GM12865 (cell line): Measurements from ENCODE around the gene SYDE2.
A peak's percentile ranks its signal among the peaks of the same experiment; 100 is the strongest.

ENCODE experiments used
- DNase-seq: peaks from one replicate; pipeline ENCODE4 v3.0.0; 2010; ENCODE audit warnings: low read depth
- H3K4me3 ChIP-seq: 2 replicates; pipeline ENCODE4 v1.5.1; 2011; ENCODE audit warnings: mild to moderate bottlenecking, low read depth, low read length, control low read depth
- TF ChIP-seq, protein P1 (sequence below): IDR thresholded peaks from 2 replicates; pipeline ENCODE4 v1.5.1; 2011; ENCODE audit warnings: low read length, control low read depth, low read depth, inconsistent platforms; ENCODE audit not compliant: insufficient read depth; ENCODE audit errors: missing control alignments

SYDE2 gene

DNA sequence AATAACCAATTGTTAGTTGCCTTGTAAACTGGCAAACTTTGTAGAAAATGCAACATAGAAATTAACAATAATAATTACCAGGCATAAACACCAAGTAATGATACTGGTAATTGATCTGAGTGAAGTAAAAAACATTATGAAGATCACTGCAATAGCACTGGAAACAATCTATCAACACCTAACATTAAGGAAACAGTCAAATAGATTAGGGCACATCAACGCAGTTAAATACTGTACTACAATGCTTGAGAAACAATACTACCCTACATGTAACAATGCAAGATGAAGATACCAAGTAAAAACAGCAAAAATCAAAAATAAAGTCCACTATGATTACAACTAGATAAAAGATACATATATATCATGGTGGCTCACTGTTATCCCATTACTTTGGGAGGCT lies 16.6 kb downstream of the SYDE2 start:
- TF ChIP-seq, protein P1, sequence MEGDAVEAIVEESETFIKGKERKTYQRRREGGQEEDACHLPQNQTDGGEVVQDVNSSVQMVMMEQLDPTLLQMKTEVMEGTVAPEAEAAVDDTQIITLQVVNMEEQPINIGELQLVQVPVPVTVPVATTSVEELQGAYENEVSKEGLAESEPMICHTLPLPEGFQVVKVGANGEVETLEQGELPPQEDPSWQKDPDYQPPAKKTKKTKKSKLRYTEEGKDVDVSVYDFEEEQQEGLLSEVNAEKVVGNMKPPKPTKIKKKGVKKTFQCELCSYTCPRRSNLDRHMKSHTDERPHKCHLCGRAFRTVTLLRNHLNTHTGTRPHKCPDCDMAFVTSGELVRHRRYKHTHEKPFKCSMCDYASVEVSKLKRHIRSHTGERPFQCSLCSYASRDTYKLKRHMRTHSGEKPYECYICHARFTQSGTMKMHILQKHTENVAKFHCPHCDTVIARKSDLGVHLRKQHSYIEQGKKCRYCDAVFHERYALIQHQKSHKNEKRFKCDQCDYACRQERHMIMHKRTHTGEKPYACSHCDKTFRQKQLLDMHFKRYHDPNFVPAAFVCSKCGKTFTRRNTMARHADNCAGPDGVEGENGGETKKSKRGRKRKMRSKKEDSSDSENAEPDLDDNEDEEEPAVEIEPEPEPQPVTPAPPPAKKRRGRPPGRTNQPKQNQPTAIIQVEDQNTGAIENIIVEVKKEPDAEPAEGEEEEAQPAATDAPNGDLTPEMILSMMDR = no peak
- no peak for DNase-seq

DNA sequence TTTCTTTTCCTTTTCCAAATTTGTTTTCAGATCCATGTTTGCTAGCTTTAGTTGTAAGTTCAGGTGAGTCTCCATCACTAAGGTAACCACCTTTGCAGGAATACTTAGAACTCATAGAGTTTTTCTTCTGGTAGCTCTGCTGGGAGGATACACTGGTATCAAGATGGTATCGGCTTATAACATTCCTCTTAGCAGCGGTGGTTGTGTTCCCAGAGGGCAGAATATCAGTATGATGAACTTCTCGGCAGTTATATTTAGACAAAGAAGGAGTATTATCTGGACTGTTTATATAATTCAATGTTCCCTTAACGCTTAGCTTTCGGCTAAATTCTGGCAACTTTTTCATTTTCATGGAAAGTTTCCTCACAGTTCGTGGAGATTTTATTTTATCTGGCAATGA lies 18.1 kb downstream of the SYDE2 start:
- TF ChIP-seq, protein P1 = no peak
- no peak for DNase-seq
- H3K4me3 ChIP-seq = no peak overlapping the region

More for the DNA sequence above, 16.6 kb downstream of the SYDE2 start:
- H3K4me3 ChIP-seq = no peak overlapping the region

DNA sequence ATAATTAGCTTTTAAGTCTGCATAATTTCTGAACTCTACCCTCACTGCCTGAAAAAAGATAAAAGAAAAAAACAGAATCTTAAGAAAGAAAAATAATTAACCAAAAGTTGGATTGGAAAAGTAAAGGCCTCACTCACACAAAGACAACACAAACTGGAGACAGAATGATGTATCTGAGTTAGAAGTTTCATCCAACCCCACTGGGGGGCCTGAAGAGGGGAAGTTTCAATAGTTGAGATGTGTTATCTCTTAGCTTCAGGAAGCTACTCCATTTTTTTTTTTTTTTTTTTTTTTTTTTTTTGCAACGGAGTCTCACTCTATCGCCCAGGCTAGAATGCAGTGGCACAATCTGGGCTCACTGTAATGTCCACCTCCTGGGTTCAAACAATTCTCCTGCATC lies 19.9 kb downstream of the SYDE2 start:
- DNase-seq = no peak
- TF ChIP-seq, protein P1 = no peak
- H3K4me3 ChIP-seq = no peak overlapping the region

DNA sequence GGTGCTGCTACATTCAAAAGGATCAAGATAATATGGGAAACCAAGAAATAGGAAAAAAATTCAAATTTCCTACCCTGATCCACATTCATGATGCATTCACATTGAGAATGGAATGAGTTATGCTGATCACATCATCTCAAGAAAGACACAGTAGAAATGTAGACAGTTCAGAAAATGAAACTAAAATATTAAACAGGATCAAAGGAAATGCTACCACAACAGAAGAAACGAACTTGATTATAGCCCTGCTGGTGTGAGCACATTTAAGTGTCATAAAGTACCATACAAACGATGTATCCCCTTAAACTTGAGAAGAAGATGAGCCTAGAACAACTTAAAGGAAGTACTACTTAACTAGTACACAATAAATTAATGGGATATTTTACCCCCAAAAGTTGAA lies 21.3 kb downstream of the SYDE2 start:
- DNase-seq = peak; percentile 14
- TF ChIP-seq, protein P1 = no peak
- H3K4me3 ChIP-seq = no peak overlapping the region

DNA sequence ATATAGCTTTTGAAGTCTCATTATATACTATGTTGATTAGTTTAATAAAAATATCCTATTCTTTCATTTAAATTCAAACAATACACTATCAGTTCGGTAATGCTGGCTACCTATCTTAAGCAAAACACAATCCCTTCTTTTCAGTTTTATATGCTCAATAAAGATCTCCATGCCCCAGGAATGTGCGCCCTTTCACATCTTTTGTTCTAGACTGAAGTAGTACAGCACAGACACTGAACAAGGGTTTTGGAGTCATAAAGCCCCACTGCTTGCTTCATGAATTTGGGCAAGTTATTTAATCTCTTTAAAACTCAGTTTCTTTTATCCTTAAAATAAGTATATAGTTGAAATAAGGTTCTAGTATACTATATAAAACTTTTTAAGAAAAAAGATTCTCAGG lies 22.4 kb downstream of the SYDE2 start:
- no peak for DNase-seq
- H3K4me3 ChIP-seq = no peak overlapping the region
- TF ChIP-seq, protein P1 = no peak

DNA sequence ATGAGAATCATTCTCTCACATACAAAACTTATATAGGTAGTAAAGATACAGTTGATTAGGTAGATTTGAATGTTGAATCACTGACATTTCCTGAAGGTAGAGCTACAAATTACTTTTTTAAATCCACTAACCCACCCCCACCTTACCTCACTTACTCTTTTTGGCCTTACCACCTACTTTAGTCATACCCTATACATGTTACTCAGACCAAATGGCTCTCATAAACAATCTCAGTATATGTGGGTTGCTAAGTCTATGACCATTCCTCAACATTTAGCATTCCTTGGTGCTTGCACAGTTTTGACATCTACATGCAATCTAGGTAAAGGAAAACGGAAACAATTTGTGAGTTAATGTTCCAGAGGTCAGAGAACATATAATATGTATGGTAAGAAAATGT lies 26.3 kb downstream of the SYDE2 start:
- H3K4me3 ChIP-seq = no peak overlapping the region
- TF ChIP-seq, protein P1 = no peak
- no peak for DNase-seq

DNA sequence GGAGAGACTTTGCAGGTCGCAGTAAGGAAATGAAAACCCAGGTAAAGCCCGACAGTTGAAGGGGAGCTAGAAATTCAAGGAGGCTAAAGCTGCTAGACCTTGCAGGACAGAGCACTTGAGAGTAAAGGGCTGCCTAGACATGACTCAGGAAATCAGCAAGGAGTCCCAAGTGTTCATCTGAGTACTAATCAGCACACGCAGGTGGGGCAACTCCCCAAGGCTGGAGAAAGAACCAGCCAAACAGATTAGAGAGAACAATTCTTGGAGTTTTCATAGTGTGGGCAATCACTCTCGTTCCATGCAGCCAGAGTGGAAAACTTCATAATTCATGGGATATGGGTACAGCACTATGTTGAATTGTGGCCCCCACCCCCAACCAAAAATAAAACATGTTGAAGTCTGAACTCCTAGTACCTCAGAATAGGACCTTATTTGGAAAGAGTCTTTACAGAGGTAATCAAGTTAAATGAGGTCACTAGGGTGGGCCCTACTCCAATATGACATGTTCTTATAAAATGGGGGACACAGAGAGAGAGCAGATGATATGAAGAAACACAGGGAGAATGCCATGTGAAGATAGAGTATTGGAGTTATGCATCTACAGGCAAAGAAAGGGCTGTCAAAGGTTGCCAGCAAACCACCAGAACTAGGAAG lies 28.0 kb downstream of the SYDE2 start:
- DNase-seq = no peak
- TF ChIP-seq, protein P1 = no peak
- H3K4me3 ChIP-seq = no peak overlapping the region
